Activated CD4-positive, alpha-beta T cell treated with anti-CD3 and anti-CD28 coated beads for 1 hour (primary cell): ENCODE data around the gene FERMT3.

Experiments used
- DNase-seq: peaks from one replicate; pipeline ENCODE4 v3.0.0-alpha.2; 2020

FERMT3 gene

DNA sequence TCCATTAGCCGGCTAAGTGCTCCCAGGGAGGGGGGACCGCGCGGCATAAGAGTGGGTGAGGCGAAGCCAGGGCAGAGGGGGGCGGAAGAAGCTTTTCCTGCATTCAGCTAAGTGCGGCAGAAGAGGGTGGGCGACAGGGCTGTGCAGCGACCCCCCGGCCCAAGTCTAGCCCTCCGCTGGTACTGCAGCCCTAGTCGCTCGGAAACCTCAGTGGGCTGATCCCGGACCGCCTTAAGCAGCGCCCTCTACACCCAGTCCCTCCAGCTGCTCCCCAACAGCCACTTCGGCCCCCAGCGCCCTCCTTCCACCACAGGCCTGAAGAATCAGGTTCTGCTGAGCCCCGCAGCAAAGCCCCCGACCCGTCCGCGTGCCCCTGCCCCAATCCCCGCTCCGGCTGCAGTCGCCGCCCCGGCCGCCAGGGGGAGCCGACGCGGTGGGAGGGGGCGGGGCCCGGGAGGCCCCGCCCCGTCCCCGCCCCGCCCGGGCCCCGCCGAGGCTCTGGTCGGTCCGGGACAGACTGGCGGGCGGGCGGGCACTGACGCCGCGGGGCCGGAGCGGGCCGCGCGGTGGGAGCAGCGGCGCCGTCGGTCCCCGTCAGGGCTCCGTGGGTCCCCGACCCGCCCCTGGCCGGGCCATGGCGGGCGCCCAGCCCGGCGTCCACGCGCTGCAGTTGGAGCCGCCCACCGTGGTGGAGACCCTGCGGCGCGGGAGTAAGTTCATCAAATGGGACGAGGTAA, 44.7 kb downstream of the FERMT3 start, which contains the start of gene PLCB3:
PLCB3 (plus strand) TSS at position 515 of the 737 bp plus-strand sequence; CDS start at position 635, 120 bp downstream.
- peak; percentile 53 for DNase-seq

DNA sequence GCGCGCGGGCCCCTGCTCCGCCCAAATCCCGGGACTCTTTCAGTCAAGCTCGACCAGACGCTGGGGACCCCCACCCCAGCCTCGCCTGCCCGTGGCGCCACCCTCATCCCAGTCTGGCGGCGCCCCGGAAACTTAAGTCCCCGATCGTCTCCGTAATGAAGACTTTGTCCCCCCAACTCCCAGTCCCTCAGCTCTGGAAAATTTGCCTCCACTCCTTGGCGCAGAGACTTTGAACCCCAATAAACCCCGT, 45.2 kb downstream of the FERMT3 start:
- no peak for DNase-seq

DNA sequence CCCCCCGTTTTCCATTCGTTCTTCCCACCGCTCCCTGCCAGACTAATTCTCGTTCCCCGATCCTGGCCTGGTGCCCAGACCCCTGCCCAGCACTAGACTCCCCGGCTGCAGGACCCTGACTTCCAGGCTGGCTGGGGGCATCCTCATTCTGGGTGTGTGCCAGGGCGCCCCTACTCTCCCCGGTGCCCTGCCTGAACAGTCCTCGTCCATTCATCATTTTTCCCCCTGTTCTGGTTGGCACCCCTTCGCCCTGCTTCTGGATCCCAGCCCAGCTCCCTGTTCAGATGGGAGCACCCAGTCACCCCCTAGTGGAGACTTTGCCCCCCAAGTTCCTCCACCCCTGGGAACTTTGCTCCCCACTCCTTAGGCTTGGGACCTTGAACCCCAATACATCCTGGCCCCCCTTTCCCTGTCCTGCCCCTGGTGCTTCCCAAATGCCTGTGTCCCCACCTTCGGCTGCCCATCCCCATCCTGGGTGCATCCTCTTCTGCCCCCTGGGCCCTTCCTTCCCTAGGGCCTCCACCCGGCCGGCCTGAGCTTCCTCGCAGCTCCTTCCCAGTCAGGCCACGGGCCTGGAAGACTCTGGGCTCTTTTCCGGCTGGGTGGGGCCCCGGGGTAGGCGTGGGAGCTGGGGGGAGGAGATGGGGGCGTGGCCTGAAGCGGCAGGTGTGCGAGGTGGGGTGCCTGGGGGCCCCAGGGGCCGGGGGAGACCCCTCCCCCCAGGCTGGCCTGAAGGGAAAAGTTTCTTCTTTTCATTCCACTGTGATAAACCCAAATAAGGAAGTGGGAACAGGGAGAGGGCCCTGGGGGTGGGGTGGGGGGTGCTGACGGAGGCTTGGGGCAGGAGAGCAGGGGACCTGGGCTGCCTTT, 45.7 kb downstream of the FERMT3 start:
- DNase-seq: no peak

DNA sequence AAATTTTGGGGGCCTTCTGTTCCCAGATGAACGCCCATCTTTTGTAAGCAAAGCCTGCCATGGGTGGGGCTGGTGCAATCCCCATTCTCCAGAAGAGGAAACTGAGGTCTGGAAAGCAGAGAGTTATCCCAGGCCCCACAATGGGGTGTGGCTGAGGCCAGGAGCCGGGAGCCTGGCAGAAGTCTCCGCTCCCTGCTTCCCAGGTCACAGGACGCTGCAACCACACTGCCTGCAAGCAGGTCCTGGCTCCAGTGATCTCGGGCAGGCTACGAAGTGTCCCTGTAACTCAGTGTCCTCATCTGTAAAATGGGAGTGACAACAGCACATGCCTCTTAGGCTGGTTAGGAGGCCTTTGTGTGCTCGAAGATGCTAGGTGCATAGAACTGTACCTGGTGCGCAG, 46.5 kb downstream of the FERMT3 start:
- no peak for DNase-seq

DNA sequence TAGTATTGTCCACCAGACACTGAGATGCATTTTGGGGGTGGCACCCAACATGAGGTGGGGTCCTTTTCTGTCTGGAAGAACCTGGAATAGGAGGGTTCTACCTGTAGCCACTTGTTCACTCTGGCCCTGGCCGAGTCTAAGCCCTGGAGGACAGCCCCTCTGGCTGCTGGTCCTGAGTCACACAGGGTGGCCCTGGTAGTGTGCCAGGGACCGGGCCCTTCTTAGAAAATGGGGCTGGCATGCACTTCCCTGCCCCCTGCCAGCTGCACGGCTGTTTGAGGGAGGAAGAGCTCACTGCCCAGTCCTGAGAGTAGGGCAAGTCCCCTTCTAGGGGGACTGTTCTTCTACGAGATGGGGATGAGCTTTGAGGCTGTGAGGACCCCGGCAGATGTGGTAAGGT, 47.0 kb downstream of the FERMT3 start:
- no peak for DNase-seq

GRCh38 chr11:64254326-64254725, 47.8 kb downstream of the FERMT3 start:
- no peak for DNase-seq

GRCh38 chr11:64255135-64256128, 48.9 kb downstream of the FERMT3 start:
- no peak for DNase-seq

GRCh38 chr11:64256300-64256699, 49.8 kb downstream of the FERMT3 start:
- DNase-seq: no peak

GRCh38 chr11:64258356-64258755, 51.8 kb downstream of the FERMT3 start:
- DNase-seq: no peak

GRCh38 chr11:64258946-64259532, 52.5 kb downstream of the FERMT3 start:
- DNase-seq: no peak

DNA sequence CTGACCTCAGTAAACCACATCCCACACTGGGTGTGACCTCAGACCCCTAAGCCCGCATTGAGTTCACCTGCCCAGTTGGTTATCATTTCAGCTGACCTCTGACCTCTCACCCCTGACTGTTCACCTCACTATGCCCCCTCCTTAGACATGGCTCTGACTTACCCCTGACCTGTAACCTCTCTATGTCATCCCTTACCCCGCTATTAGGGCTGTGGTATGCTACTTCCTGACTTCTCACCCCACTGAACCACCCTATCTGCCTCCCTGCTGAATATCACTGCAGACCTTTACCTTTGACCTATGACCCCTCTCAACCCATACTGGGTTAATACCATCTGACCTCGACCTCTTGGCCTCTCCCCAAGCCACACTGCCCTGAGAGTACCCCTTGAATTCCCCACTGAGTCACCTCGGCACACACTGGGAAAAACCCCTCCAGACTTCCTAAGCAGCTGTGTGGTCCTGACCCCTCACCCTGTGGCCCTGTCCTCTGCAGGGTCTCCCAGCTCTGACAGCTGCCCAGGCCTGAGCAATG, 53.1 kb downstream of the FERMT3 start:
- DNase-seq: no peak

DNA sequence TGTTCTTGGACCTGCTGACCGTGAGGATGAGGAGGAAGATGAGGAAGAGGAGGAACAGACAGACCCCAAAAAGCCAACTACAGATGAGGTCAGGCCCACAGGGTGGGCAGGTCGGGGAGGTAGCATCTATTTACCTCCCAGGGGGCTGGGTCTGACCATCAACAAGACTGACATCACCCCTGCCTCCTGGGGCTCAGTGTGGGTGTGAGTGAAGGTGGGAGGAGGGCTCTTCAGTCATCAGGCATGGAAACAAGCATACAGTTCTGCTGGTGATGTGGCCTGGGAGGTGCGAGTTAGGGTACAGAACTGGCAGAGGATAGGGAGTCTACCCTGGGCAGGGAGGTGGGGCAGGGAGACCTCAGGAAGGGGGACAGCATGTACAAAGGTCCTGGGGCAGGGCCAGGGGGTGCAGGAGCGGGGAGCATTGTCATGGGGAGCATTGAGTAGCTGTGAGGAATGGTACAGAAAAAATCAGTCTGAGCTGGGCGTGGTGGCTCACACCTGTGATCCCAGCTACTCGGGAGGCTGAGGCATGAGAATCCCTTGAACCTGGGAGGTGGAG, 53.7 kb downstream of the FERMT3 start:
- no peak for DNase-seq

DNA sequence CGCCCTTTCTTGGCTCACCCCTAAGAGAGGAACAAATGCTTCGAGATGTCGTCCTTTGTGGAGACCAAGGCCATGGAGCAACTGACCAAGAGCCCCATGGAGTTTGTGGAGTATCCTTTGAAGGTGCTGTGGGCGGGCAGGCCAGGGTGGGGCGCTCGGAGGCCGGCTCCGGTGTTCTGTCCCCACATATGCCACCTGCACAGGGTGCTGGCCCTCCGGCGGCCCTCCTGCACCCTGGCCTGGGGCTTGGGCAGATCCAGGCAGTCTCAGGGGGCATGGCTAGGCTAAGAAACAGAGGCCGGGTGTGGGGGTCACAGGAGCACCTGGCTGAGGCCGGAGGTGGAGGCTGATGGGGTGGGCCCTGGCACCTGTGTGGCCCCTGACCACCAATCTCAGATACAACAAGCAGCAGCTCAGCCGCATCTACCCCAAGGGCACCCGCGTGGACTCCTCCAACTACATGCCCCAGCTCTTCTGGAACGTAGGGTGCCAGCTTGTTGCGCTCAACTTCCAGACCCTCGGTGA, 55.1 kb downstream of the FERMT3 start:
- no peak for DNase-seq

GRCh38 chr11:64262271-64263002, 55.9 kb downstream of the FERMT3 start:
- DNase-seq: no peak

DNA sequence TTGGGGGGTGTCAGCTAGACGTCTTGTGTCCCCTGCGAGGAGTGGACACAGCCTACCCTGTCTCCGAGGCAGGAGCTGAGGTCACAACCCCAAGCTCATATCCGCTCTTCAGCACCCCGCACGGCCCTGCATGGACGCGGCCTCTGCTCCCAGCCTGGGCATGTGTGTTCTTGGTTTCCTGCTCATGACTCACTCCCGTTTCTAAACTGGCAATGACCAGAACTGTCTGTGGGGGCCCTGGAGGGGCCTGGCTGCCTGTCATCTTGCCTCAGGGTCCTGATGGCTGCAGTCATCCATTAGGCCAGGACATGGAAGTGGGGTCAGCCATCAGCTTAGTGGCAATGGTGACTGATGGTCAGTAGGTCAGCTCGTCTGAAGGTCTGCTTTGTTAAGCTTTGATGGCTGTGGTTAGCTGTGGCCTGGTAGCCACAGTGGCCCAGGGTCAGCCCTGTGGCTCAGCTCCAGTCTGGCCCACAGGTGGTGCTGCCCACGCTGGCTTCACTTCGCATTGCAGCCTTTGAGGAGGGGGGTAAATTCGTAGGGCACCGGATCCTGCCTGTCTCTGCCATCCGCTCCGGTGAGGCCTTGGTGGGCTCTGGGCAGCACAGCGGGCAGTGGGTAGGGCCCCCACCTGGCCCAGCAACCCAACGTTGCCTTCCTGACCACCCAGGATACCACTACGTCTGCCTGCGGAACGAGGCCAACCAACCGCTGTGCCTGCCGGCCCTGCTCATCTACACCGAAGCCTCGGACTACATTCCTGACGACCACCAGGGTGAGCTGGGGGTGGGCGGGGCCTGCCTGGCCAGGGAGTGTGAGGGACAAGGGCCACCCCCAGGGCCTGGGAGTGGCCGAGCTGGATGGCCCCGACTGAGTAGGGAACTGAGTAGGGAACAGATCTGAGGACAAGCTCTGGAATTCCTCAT, 56.8 kb downstream of the FERMT3 start:
- DNase-seq: no peak

- DNase-seq: no peak
These were observed 57.4 kb downstream of the FERMT3 start for GRCh38 chr11:64263947-64264317.

DNA sequence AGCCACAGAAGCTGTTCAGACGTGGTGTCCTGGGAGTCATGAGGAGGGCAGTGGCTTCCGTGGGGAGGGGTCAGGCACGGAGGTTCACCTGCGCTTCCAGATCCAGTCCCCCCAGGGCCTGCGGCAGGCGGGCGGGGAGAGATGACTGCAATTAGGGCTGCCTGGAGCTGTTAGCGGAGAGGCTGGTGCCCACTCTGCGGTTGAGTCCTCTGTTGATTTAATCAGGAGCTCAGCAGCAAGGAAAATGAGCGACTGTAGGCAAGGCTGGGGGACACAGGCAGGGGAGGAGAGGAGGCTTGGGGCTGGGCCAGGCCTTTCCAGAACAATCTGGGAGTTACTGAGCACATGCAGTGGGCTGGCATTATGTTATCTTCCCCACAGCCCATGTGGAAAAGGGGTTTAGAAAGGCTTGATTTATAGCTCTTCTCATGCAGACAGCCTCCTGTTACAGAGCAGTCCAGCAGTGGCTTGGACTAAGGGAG, 57.9 kb downstream of the FERMT3 start:
- DNase-seq: no peak

DNA sequence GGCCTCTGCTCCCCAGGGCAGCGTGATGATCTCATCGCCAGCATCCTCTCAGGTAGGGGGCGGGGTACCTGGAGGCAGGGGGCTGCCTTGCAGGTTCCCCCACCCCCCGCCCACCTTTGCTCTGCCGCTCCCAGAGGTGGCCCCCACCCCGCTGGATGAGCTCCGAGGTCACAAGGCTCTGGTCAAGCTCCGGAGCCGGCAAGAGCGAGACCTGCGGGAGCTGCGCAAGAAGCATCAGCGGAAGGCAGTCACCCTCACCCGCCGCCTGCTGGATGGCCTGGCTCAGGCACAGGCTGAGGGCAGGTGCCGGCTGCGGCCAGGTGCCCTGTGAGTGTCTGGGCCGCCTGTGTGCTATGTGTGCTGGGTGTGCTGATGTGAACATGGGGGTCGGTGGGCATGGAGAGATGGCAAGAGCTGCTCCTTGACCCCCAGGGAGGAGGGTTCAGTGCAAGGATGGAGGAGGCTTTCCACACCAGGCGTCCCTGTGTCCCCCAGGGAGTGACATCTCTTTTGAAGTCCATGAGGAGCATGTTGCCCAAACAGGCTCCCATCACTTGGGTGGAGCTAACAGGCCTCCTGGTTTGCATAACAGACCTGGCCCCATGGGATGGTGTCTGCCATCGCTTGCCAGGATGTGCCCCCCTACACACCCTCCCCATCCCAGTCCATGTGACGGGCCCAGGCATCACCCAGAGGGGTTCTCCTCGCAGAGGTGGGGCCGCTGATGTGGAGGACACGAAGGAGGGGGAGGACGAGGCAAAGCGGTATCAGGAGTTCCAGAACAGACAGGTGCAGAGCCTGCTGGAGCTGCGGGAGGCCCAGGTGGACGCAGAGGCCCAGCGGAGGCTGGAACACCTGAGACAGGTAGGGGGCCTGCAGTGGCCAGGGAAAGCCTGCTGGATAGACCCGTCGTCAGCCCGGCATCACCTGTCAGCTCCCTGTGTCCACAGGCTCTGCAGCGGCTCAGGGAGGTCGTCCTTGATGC, 58.9 kb downstream of the FERMT3 start:
- DNase-seq: no peak

DNA sequence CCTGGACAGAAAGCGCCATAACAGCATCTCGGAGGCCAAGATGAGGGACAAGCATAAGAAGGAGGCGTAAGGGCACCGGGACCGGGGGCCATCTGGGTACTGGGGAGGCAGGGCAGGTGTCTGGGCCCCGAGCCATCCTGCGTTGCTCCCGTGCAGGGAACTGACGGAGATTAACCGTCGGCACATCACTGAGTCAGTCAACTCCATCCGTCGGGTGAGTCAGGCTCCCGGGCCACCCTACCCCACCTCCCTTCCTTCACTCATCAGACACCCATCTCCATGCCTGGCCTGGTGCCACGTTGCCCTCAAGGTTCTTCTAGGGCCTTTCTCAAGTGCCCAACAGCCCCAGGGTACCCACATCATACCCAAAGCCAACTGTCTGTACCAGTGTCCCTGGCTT, 59.8 kb downstream of the FERMT3 start:
- DNase-seq: no peak
